CD4-positive, CD25-positive, alpha-beta regulatory T cell (primary cell): ENCODE results near the gene VASP. TPM values are rescaled to one million over a fixed set of nuclear protein-coding genes. Genes with fewer than 3 reads are reported as not detected.

ENCODE experiments used
- ATAC-seq, 2 donors: fragments of 150-1000 bp; cut with Tn5 transposase; one replicate each; pipeline ENCODE4 v1.10.0; 2021; ENCODE audit warnings: low read depth in 2 of 2, moderate number of reproducible peaks in 2 of 2, moderate library complexity in 1 of 2
- DNase-seq, 3 donors: peaks; one replicate each; pipeline versions ENCODE4 v3.0.0 to v3.0.0-alpha.2; 2012 to 2022; ENCODE audit warnings: mixed read lengths in 1 of 3
- H3K27ac ChIP-seq: one replicate; pipeline ENCODE4 v1.7.0; 2013; ENCODE audit warnings: mild to moderate bottlenecking, low read length; ENCODE audit not compliant: insufficient read depth, poor library complexity, severe bottlenecking
- H3K27me3 ChIP-seq: one replicate; pipeline ENCODE4 v1.7.0; 2013; ENCODE audit warnings: low read length; ENCODE audit not compliant: control insufficient read depth, insufficient read depth
- H3K36me3 ChIP-seq: one replicate; pipeline ENCODE4 v1.7.0; 2013; ENCODE audit warnings: mild to moderate bottlenecking, low read length, moderate library complexity; ENCODE audit not compliant: control insufficient read depth, insufficient read depth
- H3K4me1 ChIP-seq: 2 replicates; pipeline ENCODE4 v1.7.0; 2013; ENCODE audit warnings: mild to moderate bottlenecking, low read length; ENCODE audit not compliant: insufficient read depth, control insufficient read depth, poor library complexity, severe bottlenecking
- H3K4me3 ChIP-seq: one replicate; pipeline ENCODE4 v1.7.0; 2013; ENCODE audit warnings: low read depth, mild to moderate bottlenecking, low read length, moderate library complexity
- H3K9me3 ChIP-seq, 2 experiments: 1 replicate in 1 of 2; 2 replicates in 1 of 2; pipeline ENCODE4 v1.7.0; 2013; ENCODE audit warnings: low read length in 2 of 2, mild to moderate bottlenecking in 1 of 2, moderate library complexity in 1 of 2; ENCODE audit not compliant: control insufficient read depth in 2 of 2
- H3K27ac Mint-ChIP-seq, 3 donors: one replicate each; pipeline ENCODE4 v1.8.0; 2020 to 2022; ENCODE audit warnings: mild to moderate bottlenecking in 3 of 3, mixed read lengths in 3 of 3, moderate library complexity in 2 of 3
- H3K27me3 Mint-ChIP-seq: one replicate; pipeline ENCODE4 v1.8.0; 2022; ENCODE audit warnings: mild to moderate bottlenecking, mixed read lengths
- H3K36me3 Mint-ChIP-seq: one replicate; pipeline ENCODE4 v1.8.0; 2020; ENCODE audit warnings: mixed read lengths
- H3K4me1 Mint-ChIP-seq, 4 donors: one replicate each; pipeline ENCODE4 v1.8.0; 2020 to 2022; ENCODE audit warnings: mixed read lengths in 4 of 4, mild to moderate bottlenecking in 1 of 4
- H3K4me3 Mint-ChIP-seq, 4 donors: one replicate each; pipeline ENCODE4 v1.8.0; 2020 to 2022; ENCODE audit warnings: mild to moderate bottlenecking in 4 of 4, mixed read lengths in 4 of 4, moderate library complexity in 3 of 4
- H3K9me3 Mint-ChIP-seq, 7 donors: one replicate each; pipeline ENCODE4 v1.8.0; 2020 to 2022; ENCODE audit warnings: mixed read lengths in 7 of 7, mild to moderate bottlenecking in 3 of 7, moderate library complexity in 2 of 7
- polyA plus RNA-seq, 4 donors: library from polyadenylated mRNA; unstranded; fragments of 300-500 nt; fragmentation: Illumina TruSeq; gene quantifications; one replicate each; pipeline ENCODE4 v1.2.3, GENCODE V29; 2021
- total RNA-seq: library from RNA; stranded (reverse); gene quantifications from one replicate; pipeline ENCODE4 v1.2.3, GENCODE V29; 2022

The VASP gene
- total RNA-seq = 115 TPM
- polyA plus RNA-seq = 10 to 100 TPM; 40.3 to 53.2 (median 50.4) TPM

- peaks cover 55% of the 10 kb centered on the region for H3K4me1 ChIP-seq
- Mint-ChIP-seq H3K27me3 (no peaks in the 10 kb centered on the region), H3K27ac (peak within 1 kb of the TSS; percentile 94 to 97 (median 97)), H3K36me3 (no peaks in the 10 kb centered on the region), H3K9me3 (peaks cover 0 to 2% (median 0%) of the 10 kb centered on the region in 7 donors), H3K4me3 (peak within 1 kb of the TSS; percentile 95 to 99 (median 97)), H3K4me1 (peaks cover 0 to 54% (median 38%) of the 10 kb centered on the region in 4 donors)
- peak within 1 kb of the TSS; percentile 88 for H3K4me3 ChIP-seq
- ATAC-seq (peak; percentile 70 to 75), DNase-seq (peak; percentile 85 to 96 (median 93))
- no peaks in the 10 kb centered on the region for H3K27me3 ChIP-seq
- H3K27ac ChIP-seq = peak within 1 kb of the TSS; percentile 95
- H3K9me3 ChIP-seq = no peaks in the 10 kb centered on the region
- H3K36me3 ChIP-seq = no peaks in the 10 kb centered on the region
Observed at GRCh38 chr19:45506989-45507871, at the start of gene VASP. TSS of gene VASP (plus strand) at chr19:45507479. CDS start at chr19:45507772, 293 bp downstream.

- Histone ChIP-seq H3K36me3 (no peaks in the 10 kb centered on the region), H3K4me1 (peaks cover 12% of the 10 kb centered on the region), H3K4me3 (no peak overlapping the region), H3K9me3 (no peaks in the 10 kb centered on the region), H3K27me3 (no peaks in the 10 kb centered on the region), H3K27ac (no peak overlapping the region)
- Mint-ChIP-seq H3K4me1 (peaks cover 0 to 17% (median 12%) of the 10 kb centered on the region in 4 donors), H3K9me3 (no peaks in the 10 kb centered on the region), H3K27ac (no peak overlapping the region), H3K27me3 (peaks cover 5% of the 10 kb centered on the region), H3K4me3 (peak overlapping the region in 1 of 4 donors; percentile 78), H3K36me3 (no peaks in the 10 kb centered on the region)
- no peak for DNase-seq
- no peak for ATAC-seq
Observed at GRCh38 chr19:45457776-45458175, 49.5 kb upstream of the VASP start.

GRCh38 chr19:45460807-45461347 lies 46.4 kb upstream of the VASP start:
- no peaks in the 10 kb centered on the region for H3K36me3 Mint-ChIP-seq
- peaks cover 8% of the 10 kb centered on the region for H3K4me1 ChIP-seq
- H3K4me3 Mint-ChIP-seq = no peak overlapping the region
- no peak overlapping the region for H3K4me3 ChIP-seq
- H3K36me3 ChIP-seq = no peaks in the 10 kb centered on the region
- H3K27ac ChIP-seq = no peak overlapping the region
- peaks cover 0 to 8% (median 5%) of the 10 kb centered on the region in 4 donors for H3K4me1 Mint-ChIP-seq
- H3K9me3 Mint-ChIP-seq = no peaks in the 10 kb centered on the region
- H3K27ac Mint-ChIP-seq = no peak overlapping the region
- DNase-seq = no peak
- H3K27me3 ChIP-seq = peaks cover 2% of the 10 kb centered on the region
- ATAC-seq = no peak
- H3K9me3 ChIP-seq = no peaks in the 10 kb centered on the region
- H3K27me3 Mint-ChIP-seq = peaks cover 10% of the 10 kb centered on the region

GRCh38 chr19:45462174-45462573 lies 45.1 kb upstream of the VASP start:
- H3K27ac Mint-ChIP-seq = no peak overlapping the region
- Histone ChIP-seq H3K4me3 (no peak overlapping the region), H3K27ac (no peak overlapping the region), H3K36me3 (no peaks in the 10 kb centered on the region), H3K4me1 (peaks cover 5% of the 10 kb centered on the region), H3K9me3 (no peaks in the 10 kb centered on the region), H3K27me3 (peaks cover 2% of the 10 kb centered on the region)
- no peaks in the 10 kb centered on the region for H3K9me3 Mint-ChIP-seq
- no peak for ATAC-seq
- no peak for DNase-seq
- no peak overlapping the region for H3K4me3 Mint-ChIP-seq
- H3K4me1 Mint-ChIP-seq = peaks cover 0 to 3% (median 0%) of the 10 kb centered on the region in 4 donors
- H3K36me3 Mint-ChIP-seq = no peaks in the 10 kb centered on the region
- peaks cover 19% of the 10 kb centered on the region for H3K27me3 Mint-ChIP-seq

GRCh38 chr19:45463241-45463640 lies 44.0 kb upstream of the VASP start:
- H3K27ac Mint-ChIP-seq = no peak overlapping the region
- H3K9me3 Mint-ChIP-seq = no peaks in the 10 kb centered on the region
- Histone ChIP-seq H3K27me3 (peaks cover 2% of the 10 kb centered on the region), H3K27ac (no peak overlapping the region), H3K9me3 (no peaks in the 10 kb centered on the region), H3K4me1 (peaks cover 14% of the 10 kb centered on the region), H3K36me3 (no peaks in the 10 kb centered on the region), H3K4me3 (no peak overlapping the region)
- H3K4me3 Mint-ChIP-seq = no peak overlapping the region
- H3K36me3 Mint-ChIP-seq = no peaks in the 10 kb centered on the region
- ATAC-seq (no peak), DNase-seq (no peak)
- peaks cover 26% of the 10 kb centered on the region for H3K27me3 Mint-ChIP-seq
- peaks cover 0 to 6% (median 3%) of the 10 kb centered on the region in 4 donors for H3K4me1 Mint-ChIP-seq

- H3K4me1 ChIP-seq = peaks cover 22% of the 10 kb centered on the region
- H3K27me3 ChIP-seq = peaks cover 2% of the 10 kb centered on the region
- DNase-seq = no peak
- Mint-ChIP-seq H3K4me1 (peaks cover 0 to 15% (median 5%) of the 10 kb centered on the region in 4 donors), H3K4me3 (no peak overlapping the region), H3K36me3 (no peaks in the 10 kb centered on the region), H3K9me3 (peaks cover 0 to 2% (median 0%) of the 10 kb centered on the region in 7 donors), H3K27ac (peak overlapping the region in 2 of 3 donors; percentile 0 to 16), H3K27me3 (peaks cover 26% of the 10 kb centered on the region)
- H3K36me3 ChIP-seq = no peaks in the 10 kb centered on the region
- no peak for ATAC-seq
- H3K9me3 ChIP-seq = no peaks in the 10 kb centered on the region
- no peak overlapping the region for H3K27ac ChIP-seq
- no peak overlapping the region for H3K4me3 ChIP-seq
Observed at GRCh38 chr19:45464274-45464673, 43.0 kb upstream of the VASP start.

GRCh38 chr19:45464852-45465441 lies 42.3 kb upstream of the VASP start:
- no peaks in the 10 kb centered on the region for H3K36me3 Mint-ChIP-seq
- peaks cover 0 to 6% (median 0%) of the 10 kb centered on the region in 7 donors for H3K9me3 Mint-ChIP-seq
- Histone ChIP-seq H3K27ac (no peak overlapping the region), H3K4me1 (peaks cover 28% of the 10 kb centered on the region), H3K4me3 (no peak overlapping the region), H3K27me3 (peaks cover 2% of the 10 kb centered on the region), H3K36me3 (no peaks in the 10 kb centered on the region), H3K9me3 (no peaks in the 10 kb centered on the region)
- peak overlapping the region in 2 of 3 donors; percentile 0 to 16 for H3K27ac Mint-ChIP-seq
- H3K27me3 Mint-ChIP-seq = peaks cover 30% of the 10 kb centered on the region
- peak overlapping the region in 1 of 4 donors; percentile 46 for H3K4me3 Mint-ChIP-seq
- DNase-seq (no peak), ATAC-seq (no peak)
- H3K4me1 Mint-ChIP-seq = peaks cover 0 to 22% (median 8%) of the 10 kb centered on the region in 4 donors
